HepG2 (cell line): Measurements from ENCODE around the gene UGT1A7. TPM values are rescaled to one million over a fixed set of nuclear protein-coding genes. Genes with fewer than 3 reads are reported as not detected.
A peak's percentile ranks its signal among the peaks of the same experiment; 100 is the strongest.

Experiments used
- ATF2 ChIP-seq: sonication (generic); formaldehyde crosslinking; IDR thresholded peaks from 2 replicates; pipeline ENCODE4 v1.4.0; 2020; ENCODE audit warnings: missing genetic modification reagents
- CAMTA2 ChIP-seq: sonication (generic); formaldehyde crosslinking; IDR thresholded peaks from 2 replicates; pipeline ENCODE4 v1.4.0; 2020; ENCODE audit warnings: mild to moderate bottlenecking, missing genetic modification reagents, borderline replicate concordance
- E2F5 ChIP-seq: sonication (generic); formaldehyde crosslinking; conservative IDR thresholded peaks from 2 replicates; pipeline ENCODE4 v1.4.0; 2020; ENCODE audit warnings: missing genetic modification reagents
- FOSL2 ChIP-seq: sonication (generic); formaldehyde crosslinking; IDR thresholded peaks from 2 replicates; pipeline ENCODE4 v1.4.0; 2020; ENCODE audit warnings: missing genetic modification reagents
- FOXM1 ChIP-seq: sonication (generic); formaldehyde crosslinking; IDR thresholded peaks from 2 replicates; pipeline ENCODE4 v1.5.0; 2020; ENCODE audit warnings: missing genetic modification reagents
- HNRNPL ChIP-seq: fragments of 200-400 bp; formaldehyde crosslinking; IDR thresholded peaks from 2 replicates; pipeline ENCODE4 v1.6.1; 2017; ENCODE audit warnings: mild to moderate bottlenecking, low read depth, low read length
- HNRNPUL1 ChIP-seq: fragments of 200-400 bp; formaldehyde crosslinking; IDR thresholded peaks from 2 replicates; pipeline ENCODE4 v1.6.1; 2017; ENCODE audit warnings: low read depth, mild to moderate bottlenecking, low read length, moderate library complexity
- JARID2 ChIP-seq: sonication (generic); formaldehyde crosslinking; IDR thresholded peaks from 2 replicates; pipeline ENCODE4 v1.8.1; 2023; ENCODE audit warnings: missing genetic modification reagents, inconsistent platforms; ENCODE audit not compliant: insufficient replicate concordance
- JDP2 ChIP-seq: sonication (generic); formaldehyde crosslinking; IDR thresholded peaks from 2 replicates; pipeline ENCODE4 v1.8.1; 2022; ENCODE audit warnings: missing genetic modification reagents, borderline replicate concordance
- KAT2B ChIP-seq: fragments of 150-350 bp; IDR thresholded peaks from 2 replicates; pipeline ENCODE4 v1.6.1; 2014; ENCODE audit warnings: low read depth, low read length, borderline replicate concordance
- KDM1A ChIP-seq: IDR thresholded peaks from 2 replicates; pipeline ENCODE4 v1.6.1; 2016; ENCODE audit warnings: missing compliant biosample characterization
- MAFG ChIP-seq: sonication (generic); formaldehyde crosslinking; IDR thresholded peaks from 2 replicates; pipeline ENCODE4 v1.5.1; 2020; ENCODE audit warnings: mild to moderate bottlenecking, missing genetic modification reagents
- MYPOP ChIP-seq: sonication (generic); formaldehyde crosslinking; IDR thresholded peaks from 2 replicates; pipeline ENCODE4 v1.8.1; 2023; ENCODE audit warnings: mild to moderate bottlenecking, moderate library complexity, missing genetic modification reagents
- PPARG ChIP-seq: conservative IDR thresholded peaks from 2 replicates; pipeline ENCODE4 v1.6.1; 2016; ENCODE audit warnings: missing biosample characterization, missing genetic modification reagents
- SALL1 ChIP-seq: sonication (generic); formaldehyde crosslinking; IDR thresholded peaks from 2 replicates; pipeline ENCODE4 v1.8.0; 2022; ENCODE audit warnings: mild to moderate bottlenecking, missing genetic modification reagents
- SMAD1 ChIP-seq: sonication (generic); formaldehyde crosslinking; IDR thresholded peaks from 2 replicates; pipeline ENCODE4 v1.4.0; 2020; ENCODE audit warnings: missing genetic modification reagents, low read depth, mild to moderate bottlenecking, borderline replicate concordance
- SOX6 ChIP-seq, 2 experiments: fragments of 450-650 bp in 1 of 2; sonication (generic) in 1 of 2; formaldehyde crosslinking in 1 of 2; IDR thresholded peaks; 2 replicates each; pipeline versions ENCODE4 v1.4.0 to v1.6.1; 2017 to 2020; ENCODE audit warnings: antibody characterized with exemption in 1 of 2, mild to moderate bottlenecking in 1 of 2, missing genetic modification reagents in 1 of 2
- SP5 ChIP-seq: IDR thresholded peaks from 2 replicates; pipeline ENCODE4 v1.6.1; 2016; ENCODE audit warnings: low read depth, borderline replicate concordance
- TERF1 ChIP-seq: sonication (generic); formaldehyde crosslinking; IDR thresholded peaks from 2 replicates; pipeline ENCODE4 v1.8.0; 2022; ENCODE audit warnings: mild to moderate bottlenecking, missing genetic modification reagents, moderate library complexity
- ZFP41 ChIP-seq: sonication (generic); formaldehyde crosslinking; IDR thresholded peaks from 2 replicates; pipeline ENCODE4 v1.4.0; 2020; ENCODE audit warnings: mild to moderate bottlenecking, missing genetic modification reagents, borderline replicate concordance
- ZFX ChIP-seq: sonication (generic); formaldehyde crosslinking; IDR thresholded peaks from 2 replicates; pipeline ENCODE4 v1.4.0; 2020; ENCODE audit warnings: mild to moderate bottlenecking, low read depth, missing genetic modification reagents, moderate library complexity
- ZKSCAN8 ChIP-seq: IDR thresholded peaks from 2 replicates; pipeline ENCODE4 v1.6.1; 2016; ENCODE audit warnings: borderline replicate concordance, missing genetic modification reagents, missing compliant biosample characterization
- ZMAT3 ChIP-seq: sonication (generic); formaldehyde crosslinking; conservative IDR thresholded peaks from 2 replicates; pipeline ENCODE4 v1.7.0; 2021; ENCODE audit warnings: missing genetic modification reagents
- ZNF121 ChIP-seq: sonication (generic); formaldehyde crosslinking; IDR thresholded peaks from 2 replicates; pipeline ENCODE4 v1.5.0; 2020; ENCODE audit warnings: mild to moderate bottlenecking, missing genetic modification reagents
- ZNF326 ChIP-seq: sonication (generic); formaldehyde crosslinking; IDR thresholded peaks from 2 replicates; pipeline ENCODE4 v1.4.0; 2020; ENCODE audit warnings: missing genetic modification reagents, borderline replicate concordance
- ZNF737 ChIP-seq: sonication (generic); formaldehyde crosslinking; IDR thresholded peaks from 2 replicates; pipeline ENCODE4 v1.5.0; 2020; ENCODE audit warnings: missing genetic modification reagents, mild to moderate bottlenecking, borderline replicate concordance
- ZNF776 ChIP-seq: sonication (generic); formaldehyde crosslinking; IDR thresholded peaks from 2 replicates; pipeline ENCODE4 v1.4.0; 2020; ENCODE audit warnings: mild to moderate bottlenecking, missing genetic modification reagents
- polyA plus RNA-seq, 8 experiments: library from polyadenylated mRNA; depleted of rRNA in 3 of 8; stranded (reverse) in 7 of 8; unstranded in 1 of 8; fragments of >200 nt; fragmentation: Illumina TruSeq in 4 of 8; extraction: Trizol in 4 of 8; gene quantifications; 2 replicates each; pipeline versions ENCODE4 v1.2.1 to v1.2.3, GENCODE V29; 2011 to 2016; ENCODE audit warnings: low read depth in 4 of 8, missing spikeins in 1 of 8, mixed read lengths in 1 of 8; ENCODE audit not compliant: insufficient read depth in 1 of 8
- total RNA-seq, 5 experiments: library from RNA; depleted of rRNA; stranded (reverse); fragments of >200 nt; fragmentation: Illumina TruSeq; extraction: Trizol; gene quantifications; 2 replicates each; pipeline ENCODE4 v1.2.3, GENCODE V29; 2016; ENCODE audit warnings: low read depth in 1 of 5

Gene UGT1A7
- total and polyA plus RNA-seq, 2 of the 13 experiments (the other 11 are each of a cell fraction or from before 2014, with no cell fraction given): not detected

- no peak for TF ChIP-seq FOXM1
- no peak for TF ChIP-seq ZFP41 (CRISPR knock-in tag)
- peak; percentile 84; the same call in 1 of the 2 replicates for TF ChIP-seq SALL1 (CRISPR knock-in tag)
- no peak for TF ChIP-seq ZNF121 (CRISPR knock-in tag)
- TF ChIP-seq ZMAT3 (CRISPR knock-in tag): peak; percentile 78
- TF ChIP-seq FOSL2 (CRISPR knock-in tag): peak; percentile 91
- TF ChIP-seq SOX6 (IDR thresholded peaks at IDR 0.05): peak; percentile 32; the same call in 1 of the 2 replicates
- peak; percentile 100 for TF ChIP-seq SOX6 (CRISPR knock-in tag; IDR thresholded peaks at IDR 0.05)
- TF ChIP-seq ZNF326: no peak
- TF ChIP-seq JARID2 (CRISPR knock-in tag): peak; percentile 15
- TF ChIP-seq ZFX: no peak
- 0 out of 2 replicates have a peak, but pooled peaks have one; percentile 46 for TF ChIP-seq MYPOP (CRISPR knock-in tag)
- no peak for TF ChIP-seq SMAD1 (CRISPR knock-in tag)
- no peak for TF ChIP-seq ZNF737
- TF ChIP-seq E2F5: no peak
- peak; percentile 80 for TF ChIP-seq SP5 (CRISPR knock-in tag)
- peak; percentile 76; the same call in 1 of the 2 replicates for TF ChIP-seq JDP2 (CRISPR knock-in tag)
- TF ChIP-seq ZNF776 (CRISPR knock-in tag): no peak
- peak; percentile 80 for TF ChIP-seq HNRNPUL1
- peak; percentile 95 for TF ChIP-seq PPARG (CRISPR knock-in tag)
- TF ChIP-seq TERF1 (CRISPR knock-in tag): no peak
- TF ChIP-seq ATF2 (CRISPR knock-in tag): peak; percentile 92; the same call in 1 of the 2 replicates
- no peak for TF ChIP-seq KAT2B
- peak; percentile 85 for TF ChIP-seq ZKSCAN8 (CRISPR knock-in tag)
- TF ChIP-seq MAFG (CRISPR knock-in tag): no peak
- no peak for TF ChIP-seq HNRNPL
- TF ChIP-seq KDM1A (CRISPR knock-in tag): 0 out of 2 replicates have a peak, but pooled peaks have one; percentile 31
- TF ChIP-seq CAMTA2 (CRISPR knock-in tag): no peak
Measured at GRCh38 chr2:233745073-233745755, 63.5 kb downstream of the UGT1A7 start (continued).
